Spleen (tissue), 11 donors: Measurements from ENCODE around the gene TUBA4B. TPM values are rescaled to one million over a fixed set of nuclear protein-coding genes. Genes with fewer than 3 reads are reported as not detected.
A peak's percentile ranks its signal among the peaks of the same experiment; 100 is the strongest.

ENCODE experiments used
- DNase-seq: peaks from one replicate; pipeline ENCODE4 v3.0.0-alpha.2; 2020
- H3K27ac ChIP-seq, 8 donors: fragments of 200-600 bp; sonication (generic) in 7 of 8; 1 replicate in 4 of 8; 2 replicates in 4 of 8; pipeline versions ENCODE4 v1.5.0 to v1.8.0; 2016 to 2021; ENCODE audit warnings: inconsistent platforms in 4 of 8, mild to moderate bottlenecking in 4 of 8, moderate library complexity in 1 of 8
- H3K27me3 ChIP-seq, 7 donors: fragments of 200-600 bp; sonication (generic) in 6 of 7; replicated peaks in 1 of 7; 1 replicate in 4 of 7; 2 replicates in 3 of 7; pipeline versions ENCODE4 v1.5.0 to v1.8.0; 2016 to 2021; ENCODE audit warnings: inconsistent platforms in 3 of 7, mild to moderate bottlenecking in 1 of 7
- H3K36me3 ChIP-seq, 6 donors: fragments of 200-600 bp; sonication (generic) in 5 of 6; 1 replicate in 4 of 6; 2 replicates in 2 of 6; pipeline versions ENCODE4 v1.5.0 to v1.8.0; 2016 to 2021; ENCODE audit warnings: inconsistent platforms in 2 of 6
- H3K4me1 ChIP-seq, 6 donors: fragments of 200-600 bp; sonication (generic) in 5 of 6; 1 replicate in 3 of 6; 2 replicates in 3 of 6; pipeline versions ENCODE4 v1.5.0 to v1.8.0; 2016 to 2021; ENCODE audit warnings: inconsistent platforms in 3 of 6
- H3K4me3 ChIP-seq, 8 donors: fragments of 200-600 bp; sonication (generic) in 7 of 8; 1 replicate in 4 of 8; 2 replicates in 4 of 8; pipeline versions ENCODE4 v1.5.0 to v1.8.0; 2016 to 2021; ENCODE audit warnings: inconsistent platforms in 4 of 8, mild to moderate bottlenecking in 4 of 8, moderate library complexity in 2 of 8
- H3K9me3 ChIP-seq, 8 donors: fragments of 200-600 bp; sonication (generic) in 7 of 8; 1 replicate in 4 of 8; 2 replicates in 4 of 8; pipeline versions ENCODE4 v1.5.0 to v1.8.0; 2016 to 2021; ENCODE audit warnings: inconsistent platforms in 4 of 8
- POLR2A ChIP-seq, 3 donors: fragments of 450-650 bp; IDR thresholded peaks; one replicate each; pipeline ENCODE4 v1.5.1; 2017; ENCODE audit warnings: antibody characterized with exemption in 3 of 3, mild to moderate bottlenecking in 1 of 3
- POLR2AphosphoS5 ChIP-seq, 3 donors: sonication (generic); formaldehyde crosslinking; IDR thresholded peaks; one replicate each; pipeline ENCODE4 v1.5.1; 2017; ENCODE audit warnings: antibody characterized with exemption in 3 of 3
- WGBS, 5 donors: extraction: QIAGEN DNeasy Blood & Tissue Kit in 3 of 5; methylation state at CpG; one replicate each; pipeline versions ENCODE4 v1.1.5 to v1.1.7; 2013 to 2018; 5-methylcytosine and 5-hydroxymethylcytosine counted together
- intact Hi-C: fragments of 100-400 bp; cut with DNase I; formaldehyde crosslinking; loops from one replicate; pipeline ENCODE4 v1.15.0; 2023; ENCODE audit warnings: low total_unique reads
- polyA plus RNA-seq, 3 donors: library from polyadenylated mRNA; stranded (reverse); fragments of 200-250 nt; gene quantifications; one replicate each; pipeline ENCODE4 v1.2.1, GENCODE V29; 2013
- total RNA-seq, 7 donors: library from RNA; depleted of rRNA in 3 of 7; stranded (reverse); fragments of >200 nt in 3 of 7; fragmentation: NEBNext Ultra II Directional in 4 of 7; extraction: Animal tissue kit (Norgen Biotek cat#: 25700) in 4 of 7; gene quantifications; one replicate each; pipeline versions ENCODE4 v1.1.0 to v1.2.1, GENCODE V29; 2016 to 2021
- TF ChIP-seq, protein P1 (sequence below), 11 experiments: fragments of 200-600 bp in 7 of 11; fragments of 450-650 bp in 4 of 11; sonication (generic) in 4 of 11; IDR thresholded peaks in 8 of 11; conservative IDR thresholded peaks in 3 of 11; 1 replicate in 7 of 11; 2 replicates in 4 of 11; pipeline versions ENCODE4 v1.4.0 to v1.8.0; 2016 to 2021; ENCODE audit warnings: antibody characterized with exemption in 11 of 11, inconsistent platforms in 4 of 11, mild to moderate bottlenecking in 1 of 11
- donor health status: healthy with polysubstance abuse.
- donor health status: DM: no; HTN: no; CAD: no; lungs with moderate emphysema.
- donor health status: DM: no; HTN: no; CAD: no.
- donor health status: Bipolar disorder and iron deficiency.
- donor health status: healthy.
- donor health status: DM: no; HTN: no; CAD: no.
- donor health status: DM: yes; HTN: yes; CAD: no.

Gene TUBA4B
- total and polyA plus RNA-seq, 10 donors: not detected

DNA sequence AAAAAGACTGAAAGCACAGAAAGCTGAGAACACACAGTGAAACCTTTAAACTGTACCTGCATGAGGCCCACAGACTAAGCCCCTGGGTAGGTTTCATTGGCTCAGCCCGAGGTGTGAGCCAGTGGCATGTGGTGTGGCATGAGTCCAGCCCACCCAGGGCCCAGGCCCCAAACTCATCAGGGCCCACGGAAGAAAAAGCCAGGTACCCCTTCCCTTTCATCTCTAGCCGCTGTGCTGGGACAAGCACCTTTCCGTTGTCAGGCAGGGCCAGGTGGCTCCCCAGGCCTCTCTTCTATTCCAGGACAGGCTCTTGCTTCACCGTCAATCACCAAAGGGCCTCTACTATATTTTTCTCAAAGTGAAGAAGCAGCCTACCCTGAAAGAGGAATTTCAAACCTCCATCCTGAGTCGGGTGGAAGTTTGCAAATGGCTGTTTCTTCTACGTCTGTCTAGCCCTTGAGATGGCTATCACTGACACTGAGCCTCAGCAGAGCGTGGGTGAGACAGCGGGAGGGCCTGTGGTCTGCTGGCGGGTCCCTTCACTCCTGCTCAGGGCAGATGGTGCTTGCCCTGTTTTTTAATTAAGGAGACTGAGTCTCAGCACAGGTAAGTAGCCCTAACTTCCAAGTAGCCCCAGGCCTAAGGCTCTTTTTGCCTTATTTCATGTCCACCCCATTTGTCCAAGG, 34.7 kb downstream of the TUBA4B start:
- no peaks in the 10 kb centered on the region for H3K9me3 ChIP-seq
- WGBS, 5 donors: 72 to 79% (median 78%) methylated on average over 10 of the region's 10 CpGs
- DNase-seq: no peak
- intact Hi-C loops: no loop called here
- TF ChIP-seq POLR2AphosphoS5 (IDR thresholded peaks at IDR 0.05) (no peak), POLR2A (IDR thresholded peaks at IDR 0.05) (no peak)
- TF ChIP-seq, protein P1, sequence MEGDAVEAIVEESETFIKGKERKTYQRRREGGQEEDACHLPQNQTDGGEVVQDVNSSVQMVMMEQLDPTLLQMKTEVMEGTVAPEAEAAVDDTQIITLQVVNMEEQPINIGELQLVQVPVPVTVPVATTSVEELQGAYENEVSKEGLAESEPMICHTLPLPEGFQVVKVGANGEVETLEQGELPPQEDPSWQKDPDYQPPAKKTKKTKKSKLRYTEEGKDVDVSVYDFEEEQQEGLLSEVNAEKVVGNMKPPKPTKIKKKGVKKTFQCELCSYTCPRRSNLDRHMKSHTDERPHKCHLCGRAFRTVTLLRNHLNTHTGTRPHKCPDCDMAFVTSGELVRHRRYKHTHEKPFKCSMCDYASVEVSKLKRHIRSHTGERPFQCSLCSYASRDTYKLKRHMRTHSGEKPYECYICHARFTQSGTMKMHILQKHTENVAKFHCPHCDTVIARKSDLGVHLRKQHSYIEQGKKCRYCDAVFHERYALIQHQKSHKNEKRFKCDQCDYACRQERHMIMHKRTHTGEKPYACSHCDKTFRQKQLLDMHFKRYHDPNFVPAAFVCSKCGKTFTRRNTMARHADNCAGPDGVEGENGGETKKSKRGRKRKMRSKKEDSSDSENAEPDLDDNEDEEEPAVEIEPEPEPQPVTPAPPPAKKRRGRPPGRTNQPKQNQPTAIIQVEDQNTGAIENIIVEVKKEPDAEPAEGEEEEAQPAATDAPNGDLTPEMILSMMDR (IDR thresholded peaks at IDR 0.05 in 8 of 11, conservative IDR thresholded peaks at IDR 0.05 in 3 of 11): no peak
- no peak overlapping the region for H3K27ac ChIP-seq
- H3K4me3 ChIP-seq: no peak overlapping the region
- H3K36me3 ChIP-seq: peaks cover 0 to 43% (median 33%) of the 10 kb centered on the region in 6 donors
- peaks cover 0 to 35% (median 15%) of the 10 kb centered on the region in 6 donors for H3K4me1 ChIP-seq
- H3K27me3 ChIP-seq: no peaks in the 10 kb centered on the region

DNA sequence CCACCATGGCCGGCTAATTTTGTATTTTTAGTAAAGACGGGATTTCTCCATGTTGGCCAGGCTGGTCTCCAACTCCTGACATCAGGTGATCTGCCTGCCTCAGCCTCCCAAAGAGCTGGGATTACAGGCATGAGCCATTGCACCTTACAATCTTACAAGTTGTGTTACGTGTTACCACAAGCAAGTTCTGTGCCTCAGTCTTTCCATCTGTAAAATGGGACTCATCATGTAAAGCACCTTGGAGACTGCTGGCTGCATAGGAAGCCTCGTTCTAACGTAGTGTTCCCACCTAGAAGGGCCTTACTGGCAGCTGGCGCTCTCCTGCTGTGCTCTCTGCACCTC, 36.1 kb downstream of the TUBA4B start:
- intact Hi-C loops: no loop called here
- Histone ChIP-seq H3K27ac (peak overlapping the region in 4 of 8 donors; percentile 14 to 67 (median 50)), H3K4me1 (peaks cover 0 to 35% (median 14%) of the 10 kb centered on the region in 6 donors), H3K9me3 (no peaks in the 10 kb centered on the region), H3K27me3 (no peaks in the 10 kb centered on the region), H3K4me3 (no peak overlapping the region), H3K36me3 (peaks cover 0 to 28% (median 20%) of the 10 kb centered on the region in 6 donors)
- WGBS, 5 donors: 71 to 95% (median 85%) methylated on average over 6 of the region's 6 CpGs
- DNase-seq: no peak
- TF ChIP-seq POLR2A (IDR thresholded peaks at IDR 0.05) (no peak), POLR2AphosphoS5 (IDR thresholded peaks at IDR 0.05) (no peak)
- TF ChIP-seq, protein P1 (IDR thresholded peaks at IDR 0.05 in 8 of 11, conservative IDR thresholded peaks at IDR 0.05 in 3 of 11): no peak

DNA sequence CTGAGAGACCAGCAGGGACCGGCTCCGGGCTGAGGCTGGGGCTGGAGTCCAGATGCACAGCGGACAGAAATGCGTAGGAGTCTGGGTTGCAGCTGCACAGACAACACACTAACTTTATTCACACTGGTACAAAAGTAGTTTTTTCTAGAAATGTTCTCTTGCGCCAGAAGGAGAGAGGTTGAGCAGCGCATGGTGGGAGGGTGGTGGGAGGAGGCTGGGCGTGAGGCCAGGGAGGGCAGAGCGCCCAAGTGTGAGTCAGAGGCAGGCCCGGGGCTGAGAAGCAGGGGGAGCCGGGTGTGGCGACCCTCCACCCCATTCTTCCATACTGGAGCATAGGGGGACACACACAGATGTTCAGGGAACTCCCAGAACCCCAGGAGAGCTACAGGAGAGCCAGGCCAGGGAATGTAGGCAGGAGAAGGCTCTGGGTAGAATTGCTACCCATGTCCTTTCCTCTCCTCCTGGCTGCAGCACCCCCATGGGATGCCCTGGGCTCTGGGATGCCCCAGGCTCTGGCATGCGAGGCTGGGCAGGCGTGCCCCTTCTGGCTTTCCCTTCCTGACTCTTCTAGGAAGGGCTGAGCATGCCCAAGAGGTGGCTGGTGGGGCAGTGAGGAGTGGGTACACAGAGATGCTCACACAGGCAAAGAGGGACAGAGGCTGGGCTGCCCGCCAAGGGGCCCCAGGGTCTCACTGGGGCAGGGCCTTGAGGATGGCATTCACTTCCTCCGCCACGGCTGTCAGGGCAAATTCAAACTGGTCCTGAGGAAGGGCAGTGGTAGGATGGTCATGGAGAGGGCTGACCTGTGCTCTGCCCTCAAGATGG, 36.7 kb downstream of the TUBA4B start:
- Histone ChIP-seq H3K4me1 (peaks cover 0 to 36% (median 16%) of the 10 kb centered on the region in 6 donors), H3K9me3 (no peaks in the 10 kb centered on the region), H3K4me3 (no peak overlapping the region), H3K27me3 (no peaks in the 10 kb centered on the region), H3K27ac (peak overlapping the region in 6 of 8 donors; percentile 3 to 67 (median 42)), H3K36me3 (peaks cover 0 to 23% (median 14%) of the 10 kb centered on the region in 6 donors)
- TF ChIP-seq, protein P1 (IDR thresholded peaks at IDR 0.05 in 8 of 11, conservative IDR thresholded peaks at IDR 0.05 in 3 of 11): no peak
- peak; percentile 56 to 70 (median 65) for TF ChIP-seq POLR2AphosphoS5 (IDR thresholded peaks at IDR 0.05)
- WGBS, 5 donors: 48 to 74% (median 68%) methylated on average over 15 to 16 of the region's 16 CpGs
- intact Hi-C loops: loop anchor here (5.0 kb wide), 1 partner anchor 127 kb away; the partner anchor contains the start of gene NHEJ1
- peak; percentile 75 for DNase-seq
